NCI-H1092 treated with DMSO at 0.1 percent for 48 hours (cell line): ENCODE measurements around the gene SLC45A2.

Experiments used
- DNase-seq: peaks from one replicate; lab custom pipeline; 2025; lab: John Stamatoyannopoulos, UW

SLC45A2 gene

GRCh38 chr5:34007621-34008600, 23.4 kb upstream of the SLC45A2 start, which contains the start of gene AMACR:
AMACR (minus strand) TSS chr5:34008050; CDS start chr5:34008019, 31 bp downstream.
- DNase-seq = peak; percentile 97

- peak; percentile 51 for DNase-seq
Observed at GRCh38 chr5:34007201-34007620, 22.7 kb upstream of the SLC45A2 start.

GRCh38 chr5:34005681-34006080, 21.2 kb upstream of the SLC45A2 start:
- no peak for DNase-seq

GRCh38 chr5:34005211-34005610, 20.7 kb upstream of the SLC45A2 start:
- DNase-seq = no peak

GRCh38 chr5:34003941-34004340, 19.4 kb upstream of the SLC45A2 start:
- no peak for DNase-seq

GRCh38 chr5:34002629-34003328, 18.3 kb upstream of the SLC45A2 start:
- DNase-seq = no peak

GRCh38 chr5:34001241-34001841, 16.8 kb upstream of the SLC45A2 start:
- peak; percentile 98 for DNase-seq

- DNase-seq = no peak
Observed at GRCh38 chr5:33999978-34000377, 15.5 kb upstream of the SLC45A2 start.

- DNase-seq = peak; percentile 81
Observed at GRCh38 chr5:33997331-33997983, 13.0 kb upstream of the SLC45A2 start.

GRCh38 chr5:33995865-33996264, 11.4 kb upstream of the SLC45A2 start:
- DNase-seq = no peak

GRCh38 chr5:33994845-33995244, 10.4 kb upstream of the SLC45A2 start:
- DNase-seq = no peak

GRCh38 chr5:33992864-33993263, 8.4 kb upstream of the SLC45A2 start:
- DNase-seq = no peak

GRCh38 chr5:33985447-33985846, 954 bp upstream of the SLC45A2 start:
- DNase-seq = no peak

- DNase-seq = no peak
Observed at GRCh38 chr5:33984178-33984577, 315 bp downstream of the SLC45A2 start.

GRCh38 chr5:33981408-33982162, 2.9 kb downstream of the SLC45A2 start:
- no peak for DNase-seq

- no peak for DNase-seq
Observed at GRCh38 chr5:33980030-33980429, 4.5 kb downstream of the SLC45A2 start.

- DNase-seq = no peak
Observed at GRCh38 chr5:33978306-33978705, 6.2 kb downstream of the SLC45A2 start.

- no peak for DNase-seq
Observed at GRCh38 chr5:33976307-33976706, 8.2 kb downstream of the SLC45A2 start.

GRCh38 chr5:33975852-33976251, 8.6 kb downstream of the SLC45A2 start:
- DNase-seq = no peak

- DNase-seq = no peak
Observed at GRCh38 chr5:33973271-33973670, 11.2 kb downstream of the SLC45A2 start.
